ENCODE measurements around the gene RBPMS2.

RBPMS2 gene

GRCh38 chr15:64781299-64781698 is 5.9 kb upstream of the RBPMS2 start:
- H3K9ac ChIP-seq (ENCODE audit: low read length), result no peak overlapping the region
- no peaks in the 10 kb centered on the region for H3K36me3 ChIP-seq (ENCODE audit: insufficient read depth, low read length)
- H3K4me1 ChIP-seq (ENCODE audit: insufficient read depth, low read length), result peaks cover 11% of the 10 kb centered on the region
- no peak overlapping the region for H3K27ac ChIP-seq (ENCODE audit: low read depth, low read length)
- H3K4me3 ChIP-seq (ENCODE audit: low read depth in 1 of 2, low read length in 2 of 2), result no peak overlapping the region
- H3K27me3 ChIP-seq (ENCODE audit: control insufficient read depth in 1 of 2, insufficient read depth in 2 of 2, low read length in 2 of 2), result no peaks in the 10 kb centered on the region
- no peaks in the 10 kb centered on the region for H3K9me3 ChIP-seq (ENCODE audit: low read length)

GRCh38 chr15:64780600-64781156 is 5.3 kb upstream of the RBPMS2 start:
- Histone ChIP-seq H3K27me3 (ENCODE audit: control insufficient read depth in 1 of 2, insufficient read depth in 2 of 2, low read length in 2 of 2) (no peaks in the 10 kb centered on the region), H3K36me3 (ENCODE audit: insufficient read depth, low read length) (no peaks in the 10 kb centered on the region), H3K4me3 (ENCODE audit: low read depth in 1 of 2, low read length in 2 of 2) (no peak overlapping the region), H3K9me3 (ENCODE audit: low read length) (no peaks in the 10 kb centered on the region), H3K27ac (ENCODE audit: low read depth, low read length) (no peak overlapping the region), H3K9ac (ENCODE audit: low read length) (no peak overlapping the region), H3K4me1 (ENCODE audit: insufficient read depth, low read length) (peaks cover 11% of the 10 kb centered on the region)

- no peak overlapping the region for H3K4me3 ChIP-seq (ENCODE audit: low read depth in 1 of 2, low read length in 2 of 2)
- no peaks in the 10 kb centered on the region for H3K9me3 ChIP-seq (ENCODE audit: low read length)
- peaks cover 11% of the 10 kb centered on the region for H3K4me1 ChIP-seq (ENCODE audit: insufficient read depth, low read length)
- H3K36me3 ChIP-seq (ENCODE audit: insufficient read depth, low read length), result no peaks in the 10 kb centered on the region
- no peak overlapping the region for H3K27ac ChIP-seq (ENCODE audit: low read depth, low read length)
- H3K9ac ChIP-seq (ENCODE audit: low read length), result no peak overlapping the region
- H3K27me3 ChIP-seq (ENCODE audit: control insufficient read depth in 1 of 2, insufficient read depth in 2 of 2, low read length in 2 of 2), result no peaks in the 10 kb centered on the region
Observed at GRCh38 chr15:64779630-64780029, 4.2 kb upstream of the RBPMS2 start.

GRCh38 chr15:64779024-64779423 is 3.6 kb upstream of the RBPMS2 start:
- H3K27me3 ChIP-seq (ENCODE audit: control insufficient read depth in 1 of 2, insufficient read depth in 2 of 2, low read length in 2 of 2), result no peaks in the 10 kb centered on the region
- no peak overlapping the region for H3K9ac ChIP-seq (ENCODE audit: low read length)
- no peaks in the 10 kb centered on the region for H3K9me3 ChIP-seq (ENCODE audit: low read length)
- H3K4me1 ChIP-seq (ENCODE audit: insufficient read depth, low read length), result peaks cover 11% of the 10 kb centered on the region
- no peak overlapping the region for H3K4me3 ChIP-seq (ENCODE audit: low read depth in 1 of 2, low read length in 2 of 2)
- no peak overlapping the region for H3K27ac ChIP-seq (ENCODE audit: low read depth, low read length)
- no peaks in the 10 kb centered on the region for H3K36me3 ChIP-seq (ENCODE audit: insufficient read depth, low read length)

- H3K4me3 ChIP-seq (ENCODE audit: low read depth in 1 of 2, low read length in 2 of 2), result peak overlapping the region; percentile 74 to 90
- H3K27ac ChIP-seq (ENCODE audit: low read depth, low read length), result peak overlapping the region; percentile 97
- no peaks in the 10 kb centered on the region for H3K27me3 ChIP-seq (ENCODE audit: control insufficient read depth in 1 of 2, insufficient read depth in 2 of 2, low read length in 2 of 2)
- peaks cover 28% of the 10 kb centered on the region for H3K4me1 ChIP-seq (ENCODE audit: insufficient read depth, low read length)
- peak overlapping the region; percentile 89 for H3K9ac ChIP-seq (ENCODE audit: low read length)
- H3K36me3 ChIP-seq (ENCODE audit: insufficient read depth, low read length), result no peaks in the 10 kb centered on the region
- H3K9me3 ChIP-seq (ENCODE audit: low read length), result no peaks in the 10 kb centered on the region
Observed at GRCh38 chr15:64776402-64776786, 1.0 kb upstream of the RBPMS2 start.

GRCh38 chr15:64774629-64775493 is 528 bp downstream of the RBPMS2 start:
- Histone ChIP-seq H3K4me3 (ENCODE audit: low read depth in 1 of 2, low read length in 2 of 2) (peak overlapping the region; percentile 74 to 78), H3K27ac (ENCODE audit: low read depth, low read length) (peak overlapping the region; percentile 92), H3K36me3 (ENCODE audit: insufficient read depth, low read length) (no peaks in the 10 kb centered on the region), H3K9ac (ENCODE audit: low read length) (peak overlapping the region; percentile 97), H3K9me3 (ENCODE audit: low read length) (no peaks in the 10 kb centered on the region), H3K4me1 (ENCODE audit: insufficient read depth, low read length) (peaks cover 28% of the 10 kb centered on the region), H3K27me3 (ENCODE audit: control insufficient read depth in 1 of 2, insufficient read depth in 2 of 2, low read length in 2 of 2) (no peaks in the 10 kb centered on the region)

- H3K27ac ChIP-seq (ENCODE audit: low read depth, low read length), result peak overlapping the region; percentile 92
- peaks cover 28% of the 10 kb centered on the region for H3K4me1 ChIP-seq (ENCODE audit: insufficient read depth, low read length)
- no peaks in the 10 kb centered on the region for H3K9me3 ChIP-seq (ENCODE audit: low read length)
- H3K27me3 ChIP-seq (ENCODE audit: control insufficient read depth in 1 of 2, insufficient read depth in 2 of 2, low read length in 2 of 2), result no peaks in the 10 kb centered on the region
- peak overlapping the region; percentile 74 to 78 for H3K4me3 ChIP-seq (ENCODE audit: low read depth in 1 of 2, low read length in 2 of 2)
- peak overlapping the region; percentile 97 for H3K9ac ChIP-seq (ENCODE audit: low read length)
- H3K36me3 ChIP-seq (ENCODE audit: insufficient read depth, low read length), result no peaks in the 10 kb centered on the region
Observed at GRCh38 chr15:64774037-64774628, 1.3 kb downstream of the RBPMS2 start.

- H3K9ac ChIP-seq (ENCODE audit: low read length), result peak overlapping the region; percentile 97
- H3K4me3 ChIP-seq (ENCODE audit: low read depth in 1 of 2, low read length in 2 of 2), result peak overlapping the region; percentile 1 to 74
- H3K4me1 ChIP-seq (ENCODE audit: insufficient read depth, low read length), result peaks cover 28% of the 10 kb centered on the region
- H3K27ac ChIP-seq (ENCODE audit: low read depth, low read length), result peak overlapping the region; percentile 92
- H3K36me3 ChIP-seq (ENCODE audit: insufficient read depth, low read length), result no peaks in the 10 kb centered on the region
- no peaks in the 10 kb centered on the region for H3K9me3 ChIP-seq (ENCODE audit: low read length)
- H3K27me3 ChIP-seq (ENCODE audit: control insufficient read depth in 1 of 2, insufficient read depth in 2 of 2, low read length in 2 of 2), result no peaks in the 10 kb centered on the region
Observed at GRCh38 chr15:64773606-64774005, 1.8 kb downstream of the RBPMS2 start.

GRCh38 chr15:64772964-64773363 is 2.4 kb downstream of the RBPMS2 start:
- peaks cover 28% of the 10 kb centered on the region for H3K4me1 ChIP-seq (ENCODE audit: insufficient read depth, low read length)
- H3K27me3 ChIP-seq (ENCODE audit: control insufficient read depth in 1 of 2, insufficient read depth in 2 of 2, low read length in 2 of 2), result no peaks in the 10 kb centered on the region
- no peaks in the 10 kb centered on the region for H3K9me3 ChIP-seq (ENCODE audit: low read length)
- peak overlapping the region; percentile 92 for H3K27ac ChIP-seq (ENCODE audit: low read depth, low read length)
- no peaks in the 10 kb centered on the region for H3K36me3 ChIP-seq (ENCODE audit: insufficient read depth, low read length)
- peak overlapping the region in 1 of 2 donors; percentile 74 for H3K4me3 ChIP-seq (ENCODE audit: low read depth in 1 of 2, low read length in 2 of 2)
- peak overlapping the region; percentile 97 for H3K9ac ChIP-seq (ENCODE audit: low read length)

- Histone ChIP-seq H3K27me3 (ENCODE audit: control insufficient read depth in 1 of 2, insufficient read depth in 2 of 2, low read length in 2 of 2) (no peaks in the 10 kb centered on the region), H3K9ac (ENCODE audit: low read length) (no peak overlapping the region), H3K4me3 (ENCODE audit: low read depth in 1 of 2, low read length in 2 of 2) (no peak overlapping the region), H3K9me3 (ENCODE audit: low read length) (no peaks in the 10 kb centered on the region), H3K4me1 (ENCODE audit: insufficient read depth, low read length) (peaks cover 31% of the 10 kb centered on the region), H3K27ac (ENCODE audit: low read depth, low read length) (peak overlapping the region; percentile 92), H3K36me3 (ENCODE audit: insufficient read depth, low read length) (no peaks in the 10 kb centered on the region)
Observed at GRCh38 chr15:64772488-64772887, 2.9 kb downstream of the RBPMS2 start.

GRCh38 chr15:64770626-64771025 is 4.8 kb downstream of the RBPMS2 start:
- no peaks in the 10 kb centered on the region for H3K9me3 ChIP-seq (ENCODE audit: low read length)
- no peaks in the 10 kb centered on the region for H3K36me3 ChIP-seq (ENCODE audit: insufficient read depth, low read length)
- no peaks in the 10 kb centered on the region for H3K27me3 ChIP-seq (ENCODE audit: control insufficient read depth in 1 of 2, insufficient read depth in 2 of 2, low read length in 2 of 2)
- no peak overlapping the region for H3K9ac ChIP-seq (ENCODE audit: low read length)
- no peak overlapping the region for H3K4me3 ChIP-seq (ENCODE audit: low read depth in 1 of 2, low read length in 2 of 2)
- H3K4me1 ChIP-seq (ENCODE audit: insufficient read depth, low read length), result peaks cover 21% of the 10 kb centered on the region
- no peak overlapping the region for H3K27ac ChIP-seq (ENCODE audit: low read depth, low read length)
